Fibroblast of the aortic adventitia (primary cell): ENCODE data around the gene SEMA7A. TPM values are rescaled to one million over a fixed set of nuclear protein-coding genes. Genes with fewer than 3 reads are reported as not detected.

Source experiments
- DNase-seq: peaks from one replicate; pipeline ENCODE4 v3.0.0-alpha.2; 2010; ENCODE audit warnings: low read depth
- H3K4me3 ChIP-seq: 2 replicates; pipeline ENCODE4 v1.5.1; 2011; ENCODE audit warnings: low read depth, mild to moderate bottlenecking, control low read depth, low read length, moderate library complexity
- CTCF ChIP-seq: IDR thresholded peaks from 2 replicates; pipeline ENCODE4 v1.5.1; 2011; ENCODE audit warnings: mild to moderate bottlenecking, low read length, control low read depth, inconsistent platforms; ENCODE audit not compliant: insufficient read depth
- total RNA-seq: library from RNA; depleted of rRNA; stranded (reverse); fragments of >200 nt; gene quantifications from 2 replicates; pipeline ENCODE4 v1.2.3, GENCODE V29; 2012; ENCODE audit warnings: low replicate concordance

SEMA7A gene
- total RNA-seq, 1 donor = 7.9 TPM

GRCh38 chr15:74373731-74374647, 59.8 kb downstream of the SEMA7A start:
- peak overlapping the region; percentile 75 for H3K4me3 ChIP-seq
- peak; percentile 87 for TF ChIP-seq CTCF
- peak; percentile 76 for DNase-seq

GRCh38 chr15:74373056-74373650, 60.6 kb downstream of the SEMA7A start:
- H3K4me3 ChIP-seq = no peak overlapping the region
- TF ChIP-seq CTCF = no peak
- DNase-seq = no peak

- DNase-seq = no peak
- H3K4me3 ChIP-seq = no peak overlapping the region
- TF ChIP-seq CTCF = no peak
These were observed 63.3 kb downstream of the SEMA7A start for GRCh38 chr15:74370471-74370870.

- no peak for DNase-seq
- H3K4me3 ChIP-seq = no peak overlapping the region
- TF ChIP-seq CTCF = no peak
These were observed 64.0 kb downstream of the SEMA7A start for GRCh38 chr15:74369756-74370155.

GRCh38 chr15:74369084-74369745, 64.5 kb downstream of the SEMA7A start:
- no peak for TF ChIP-seq CTCF
- no peak for DNase-seq
- no peak overlapping the region for H3K4me3 ChIP-seq

- H3K4me3 ChIP-seq = no peak overlapping the region
- DNase-seq = no peak
- TF ChIP-seq CTCF = no peak
These were observed 65.6 kb downstream of the SEMA7A start for GRCh38 chr15:74368121-74368520.
